Stimulated activated CD4-positive, alpha-beta T cell treated with anti-CD3 and anti-CD28 coated beads, Interleukin-4, amount 100 ng/mL, for 4 hours (primary cell): ENCODE data around the gene DHX32.
"Not testable (repeated sequence)": the region's sequence is repeated elsewhere in the genome, so short reads cannot be mapped to it uniquely, and the experiment has no call there.

Source experiments
- DNase-seq, 2 experiments: peaks; one replicate each; pipeline ENCODE4 v3.0.0-alpha.2; 2020

Gene DHX32

GRCh38 chr10:125881192-125881591 lies at the start of gene DHX32:
Gene DHX32 (minus strand): TSS chr10:125881292. CDS start chr10:125880824, 468 bp downstream.
- no peak for DNase-seq

GRCh38 chr10:125929618-125930017 lies 48.5 kb upstream of the DHX32 start:
- no peak for DNase-seq

GRCh38 chr10:125928928-125929585 lies 48.0 kb upstream of the DHX32 start:
- DNase-seq, result no peak

- DNase-seq, result not testable (repeated sequence)
Observed at GRCh38 chr10:125927265-125927664, 46.2 kb upstream of the DHX32 start.

- no peak for DNase-seq
Observed at GRCh38 chr10:125926247-125926646, 45.2 kb upstream of the DHX32 start.

GRCh38 chr10:125925262-125925834 lies 44.3 kb upstream of the DHX32 start:
- DNase-seq, result no peak

GRCh38 chr10:125921643-125922306 lies 40.7 kb upstream of the DHX32 start:
- DNase-seq, result not testable (repeated sequence)

- not testable (repeated sequence) for DNase-seq
Observed at GRCh38 chr10:125917704-125918361, 36.7 kb upstream of the DHX32 start.

GRCh38 chr10:125916977-125917376 lies 35.9 kb upstream of the DHX32 start:
- no peak for DNase-seq

- not testable (repeated sequence) for DNase-seq
Observed at GRCh38 chr10:125913277-125913676, 32.2 kb upstream of the DHX32 start.

GRCh38 chr10:125911990-125912389 lies 30.9 kb upstream of the DHX32 start:
- no peak for DNase-seq

- DNase-seq, result no peak
Observed at GRCh38 chr10:125911145-125911544, 30.1 kb upstream of the DHX32 start.

- DNase-seq, result not testable (repeated sequence)
Observed at GRCh38 chr10:125909491-125909890, 28.4 kb upstream of the DHX32 start.

GRCh38 chr10:125908813-125909212 lies 27.7 kb upstream of the DHX32 start:
- not testable (repeated sequence) for DNase-seq

GRCh38 chr10:125907598-125907997 lies 26.5 kb upstream of the DHX32 start:
- DNase-seq, result not testable (repeated sequence)

- not testable (repeated sequence) for DNase-seq
Observed at GRCh38 chr10:125905069-125905994, 24.2 kb upstream of the DHX32 start.

GRCh38 chr10:125903135-125903640 lies 22.1 kb upstream of the DHX32 start:
- not testable (repeated sequence) for DNase-seq

GRCh38 chr10:125900963-125901362 lies 19.9 kb upstream of the DHX32 start:
- not testable (repeated sequence) for DNase-seq

GRCh38 chr10:125897317-125897716 lies 16.2 kb upstream of the DHX32 start:
- not testable (repeated sequence) for DNase-seq

- DNase-seq, result peak; percentile 74 to 79
Observed at GRCh38 chr10:125896088-125896934, 15.2 kb upstream of the DHX32 start, which contains the start of gene FANK1. Gene FANK1 (plus strand): TSS chr10:125896564. CDS start chr10:125896643, 79 bp downstream.
